Stomach (tissue), 4 donors: ENCODE measurements around the gene BAIAP2L2.
A peak's percentile ranks its signal among the peaks of the same experiment; 100 is the strongest.

Experiments used
- EP300 ChIP-seq: sonication (generic); formaldehyde crosslinking; IDR thresholded peaks from one replicate; pipeline ENCODE4 v1.6.1; 2017; ENCODE audit warnings: antibody characterized with exemption
- TF ChIP-seq, protein P1 (sequence below), 7 experiments: fragments of 450-650 bp in 4 of 7; fragments of 200-600 bp in 3 of 7; sonication (generic) in 3 of 7; IDR thresholded peaks; one replicate each; pipeline ENCODE4 v1.5.1; 2016 to 2019; ENCODE audit warnings: antibody characterized with exemption in 7 of 7, control low read depth in 2 of 7, mild to moderate bottlenecking in 1 of 7

DNA sequence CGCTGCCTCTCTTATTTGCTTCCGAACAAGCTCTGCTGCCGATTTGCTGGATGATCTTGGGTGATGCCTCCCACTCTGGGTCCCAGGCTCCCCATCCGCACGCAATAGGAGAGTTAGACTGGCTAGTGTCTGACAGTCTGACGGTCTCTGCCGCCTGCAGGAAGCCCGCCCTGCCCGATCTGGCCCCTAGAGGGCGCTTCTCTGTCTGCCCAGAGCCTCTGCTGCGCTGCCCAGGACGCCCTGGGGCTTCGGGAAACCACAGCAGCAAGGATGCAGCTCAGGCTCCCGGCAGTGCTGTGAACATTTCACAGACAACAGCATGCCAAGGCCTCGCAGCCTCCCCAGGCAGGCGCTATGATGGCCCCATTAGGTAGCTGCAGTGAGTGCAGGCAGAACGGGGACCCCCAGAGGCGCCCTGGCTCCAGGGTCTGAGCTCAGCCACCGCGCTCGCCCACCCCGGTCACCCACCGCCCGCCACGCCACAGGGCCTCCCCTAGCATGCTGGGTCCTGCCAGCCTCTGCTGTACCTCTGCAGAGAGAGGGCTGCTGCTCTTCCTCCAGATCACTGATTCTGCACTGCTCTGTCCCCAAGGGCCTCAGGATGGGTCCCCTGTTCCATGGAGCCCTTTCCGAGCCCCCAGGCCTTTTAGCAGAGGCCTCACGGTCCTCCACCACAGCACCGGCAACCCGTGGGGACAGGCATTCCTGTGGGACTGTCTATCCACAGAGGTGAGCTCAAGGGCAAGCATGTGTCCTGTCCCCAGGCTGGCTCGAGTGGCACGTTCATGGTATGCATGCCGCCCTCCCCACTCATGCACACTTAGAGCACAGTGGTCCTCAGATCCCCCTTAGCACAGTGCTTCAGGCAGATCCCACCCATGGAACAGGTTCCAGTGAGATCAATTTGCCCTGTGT, 4.3 kb upstream of the BAIAP2L2 start:
- TF ChIP-seq, protein P1, sequence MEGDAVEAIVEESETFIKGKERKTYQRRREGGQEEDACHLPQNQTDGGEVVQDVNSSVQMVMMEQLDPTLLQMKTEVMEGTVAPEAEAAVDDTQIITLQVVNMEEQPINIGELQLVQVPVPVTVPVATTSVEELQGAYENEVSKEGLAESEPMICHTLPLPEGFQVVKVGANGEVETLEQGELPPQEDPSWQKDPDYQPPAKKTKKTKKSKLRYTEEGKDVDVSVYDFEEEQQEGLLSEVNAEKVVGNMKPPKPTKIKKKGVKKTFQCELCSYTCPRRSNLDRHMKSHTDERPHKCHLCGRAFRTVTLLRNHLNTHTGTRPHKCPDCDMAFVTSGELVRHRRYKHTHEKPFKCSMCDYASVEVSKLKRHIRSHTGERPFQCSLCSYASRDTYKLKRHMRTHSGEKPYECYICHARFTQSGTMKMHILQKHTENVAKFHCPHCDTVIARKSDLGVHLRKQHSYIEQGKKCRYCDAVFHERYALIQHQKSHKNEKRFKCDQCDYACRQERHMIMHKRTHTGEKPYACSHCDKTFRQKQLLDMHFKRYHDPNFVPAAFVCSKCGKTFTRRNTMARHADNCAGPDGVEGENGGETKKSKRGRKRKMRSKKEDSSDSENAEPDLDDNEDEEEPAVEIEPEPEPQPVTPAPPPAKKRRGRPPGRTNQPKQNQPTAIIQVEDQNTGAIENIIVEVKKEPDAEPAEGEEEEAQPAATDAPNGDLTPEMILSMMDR (IDR thresholded peaks at IDR 0.05) = peak in 5 of 7 experiments; percentile 75 to 92 (median 91)
- TF ChIP-seq EP300 = no peak
